Hepatic stellate cell (primary cell): ENCODE data around the gene MEIS1.
"Not testable (repeated sequence)": the region's sequence is repeated elsewhere in the genome, so short reads cannot be mapped to it uniquely, and the experiment has no call there.

Experiments
- DNase-seq: peaks from one replicate; pipeline ENCODE4 v3.0.0; 2011; ENCODE audit warnings: low spot score

MEIS1 gene

GRCh38 chr2:66467718-66468117, 32.8 kb downstream of the MEIS1 start:
- DNase-seq: no peak

- no peak for DNase-seq
Measured at GRCh38 chr2:66469214-66469902, 34.4 kb downstream of the MEIS1 start.

- no peak for DNase-seq
Measured at GRCh38 chr2:66470199-66470598, 35.3 kb downstream of the MEIS1 start.

- DNase-seq: no peak
Measured at GRCh38 chr2:66472225-66472843, 37.4 kb downstream of the MEIS1 start.

GRCh38 chr2:66477135-66477842, 42.4 kb downstream of the MEIS1 start:
- no peak for DNase-seq

GRCh38 chr2:66478299-66478698, 43.4 kb downstream of the MEIS1 start:
- no peak for DNase-seq

GRCh38 chr2:66478731-66479316, 43.9 kb downstream of the MEIS1 start:
- DNase-seq: no peak

- DNase-seq: peak; percentile 65
Measured at GRCh38 chr2:66481100-66481549, 46.2 kb downstream of the MEIS1 start.

- DNase-seq: not testable (repeated sequence)
Measured at GRCh38 chr2:66485252-66485651, 50.3 kb downstream of the MEIS1 start.

- no peak for DNase-seq
Measured at GRCh38 chr2:66488946-66489345, 54.0 kb downstream of the MEIS1 start.

GRCh38 chr2:66489436-66489835, 54.5 kb downstream of the MEIS1 start:
- no peak for DNase-seq

GRCh38 chr2:66490588-66491001, 55.7 kb downstream of the MEIS1 start:
- DNase-seq: no peak

- DNase-seq: no peak
Measured at GRCh38 chr2:66494708-66495107, 59.8 kb downstream of the MEIS1 start.

GRCh38 chr2:66495788-66496640, 61.1 kb downstream of the MEIS1 start:
- DNase-seq: peak; percentile 76

- no peak for DNase-seq
Measured at GRCh38 chr2:66496670-66497420, 61.9 kb downstream of the MEIS1 start.

- DNase-seq: no peak
Measured at GRCh38 chr2:66497431-66498288, 62.7 kb downstream of the MEIS1 start.

- no peak for DNase-seq
Measured at GRCh38 chr2:66498289-66498975, 63.5 kb downstream of the MEIS1 start.

GRCh38 chr2:66501267-66501666, 66.3 kb downstream of the MEIS1 start:
- no peak for DNase-seq

GRCh38 chr2:66506265-66506664, 71.3 kb downstream of the MEIS1 start:
- no peak for DNase-seq
